Psoas muscle (tissue), 8 donors: ENCODE results near the gene PAX8. TPM values are rescaled to one million over a fixed set of nuclear protein-coding genes. Genes with fewer than 3 reads are reported as not detected.

Experiments used
- ATAC-seq, 4 donors: fragments of 200-7000 bp; cut with Tn5 transposase; one replicate each; pipeline ENCODE4 v1.9.1; 2020; ENCODE audit warnings: moderate library complexity in 3 of 4, mild to moderate bottlenecking in 2 of 4
- DNase-seq, 2 donors: peaks; one replicate each; pipeline ENCODE4 v3.0.0-alpha.2; 2020
- H3K27ac ChIP-seq: fragments of 200-600 bp; one replicate; pipeline ENCODE4 v1.8.0; 2022
- H3K27me3 ChIP-seq, 3 donors: fragments of 200-600 bp in 1 of 3; one replicate each; pipeline versions ENCODE4 v1.6.1 to v1.8.0; 2013 to 2022; ENCODE audit warnings: low read length in 2 of 3, mild to moderate bottlenecking in 2 of 3, moderate library complexity in 1 of 3; ENCODE audit not compliant: insufficient read depth in 3 of 3
- H3K36me3 ChIP-seq, 2 donors: fragments of 200-600 bp in 1 of 2; one replicate each; pipeline versions ENCODE4 v1.6.1 to v1.8.0; 2013 to 2022; ENCODE audit warnings: low read depth in 1 of 2, mild to moderate bottlenecking in 1 of 2, moderate library complexity in 1 of 2; ENCODE audit not compliant: insufficient read depth in 1 of 2
- H3K4me1 ChIP-seq: fragments of 200-600 bp; one replicate; pipeline ENCODE4 v1.8.0; 2022
- H3K4me3 ChIP-seq: fragments of 200-600 bp; one replicate; pipeline ENCODE4 v1.8.0; 2022; ENCODE audit warnings: mild to moderate bottlenecking
- H3K9me3 ChIP-seq: fragments of 200-600 bp; one replicate; pipeline ENCODE4 v1.8.0; 2022
- CTCF ChIP-seq: fragments of 200-600 bp; IDR thresholded peaks from one replicate; pipeline ENCODE4 v1.8.0; 2022; ENCODE audit warnings: antibody characterized with exemption
- WGBS, 3 donors: extraction: QIAGEN DNeasy Blood & Tissue Kit; methylation state at CpG; one replicate each; pipeline versions ENCODE4 v1.1.6 to v1.1.7; 2013; 5-methylcytosine and 5-hydroxymethylcytosine counted together
- intact Hi-C, 2 donors: fragments of 100-400 bp; cut with DNase I; formaldehyde crosslinking; loops; one replicate each; pipeline versions ENCODE4 v1.11.0 to v1.14.2; 2022
- polyA plus RNA-seq, 3 donors: library from polyadenylated mRNA; stranded (reverse); fragments of 200-250 nt; gene quantifications; one replicate each; pipeline ENCODE4 v1.2.3, GENCODE V29; 2013
- total RNA-seq, 4 donors: library from RNA; stranded (reverse); fragmentation: NEBNext Ultra II Directional in 2 of 4; extraction: Animal tissue kit (Norgen Biotek cat#: 25700) in 2 of 4; gene quantifications; one replicate each; pipeline versions ENCODE4 v1.2.1 to v1.2.4, GENCODE V29; 2021 to 2023
- donor health status: healthy with polysubstance abuse.
- donor health status: DM: no; HTN: no; CAD: no; lungs with moderate emphysema.
- donor health status: Bipolar disorder and iron deficiency.
- donor health status: healthy.
- donor health status: DM: yes; HTN: yes; CAD: no.
- donor health status: DM: no; HTN: no; CAD: no.
- donor health status: DM: no; HTN: no; CAD: no.
- donor health status: DM: yes; HTN: yes; CAD: no.

The PAX8 gene
- total and polyA plus RNA-seq, 7 donors, result 0.12 to 3.1 (median 0.35) TPM; not detected in 1

- H3K27ac ChIP-seq, result no peak overlapping the region
- 31 to 47% (median 47%) methylated on average over 3 of the region's 3 CpGs for WGBS, 3 donors
Observed at GRCh38 chr2:113283704-113284284, 5.1 kb upstream of the PAX8 start.

GRCh38 chr2:113282747-113283533, 4.2 kb upstream of the PAX8 start:
- intact Hi-C loops, result no loop called here
- peak; percentile 63 to 74 (median 68) for ATAC-seq
- Histone ChIP-seq H3K27me3 (peaks cover 0 to 3% (median 0%) of the 10 kb centered on the region in 3 donors), H3K36me3 (no peaks in the 10 kb centered on the region), H3K27ac (no peak overlapping the region), H3K4me3 (no peak overlapping the region), H3K4me1 (no peaks in the 10 kb centered on the region), H3K9me3 (no peaks in the 10 kb centered on the region)
- peak; percentile 15 for TF ChIP-seq CTCF
- peak; percentile 48 to 74 for DNase-seq
- WGBS, 3 donors, result 29 to 51% (median 35%) methylated on average over 12 of the region's 12 CpGs

More at GRCh38 chr2:113283704-113284284, 5.1 kb upstream of the PAX8 start:
- TF ChIP-seq CTCF, result no peak
- no peaks in the 10 kb centered on the region for H3K4me1 ChIP-seq
- no peaks in the 10 kb centered on the region for H3K27me3 ChIP-seq
- intact Hi-C loops, result no loop called here
- H3K4me3 ChIP-seq, result no peak overlapping the region
- peak; percentile 75 to 87 (median 82) for ATAC-seq
- H3K36me3 ChIP-seq, result no peaks in the 10 kb centered on the region
- DNase-seq, result peak in 1 of 2 donors; percentile 49
- no peaks in the 10 kb centered on the region for H3K9me3 ChIP-seq

GRCh38 chr2:113281910-113282746, 3.4 kb upstream of the PAX8 start:
- H3K4me3 ChIP-seq, result no peak overlapping the region
- ATAC-seq (no peak), DNase-seq (no peak)
- WGBS, 3 donors, result 55 to 69% (median 65%) methylated on average over 12 of the region's 12 CpGs
- H3K9me3 ChIP-seq, result no peaks in the 10 kb centered on the region
- peaks cover 0 to 8% (median 7%) of the 10 kb centered on the region in 3 donors for H3K27me3 ChIP-seq
- H3K36me3 ChIP-seq, result no peaks in the 10 kb centered on the region
- no peaks in the 10 kb centered on the region for H3K4me1 ChIP-seq
- no peak for TF ChIP-seq CTCF
- no peak overlapping the region for H3K27ac ChIP-seq
- intact Hi-C loops, result no loop called here

GRCh38 chr2:113278073-113278741, 514 bp downstream of the PAX8 start:
- no peak for DNase-seq
- no peak for ATAC-seq
- intact Hi-C loops, result no loop called here
- H3K27me3 ChIP-seq, result peaks cover 0 to 39% (median 12%) of the 10 kb centered on the region in 3 donors
- no peak for TF ChIP-seq CTCF
- H3K4me1 ChIP-seq, result no peaks in the 10 kb centered on the region
- WGBS, 3 donors, result 57 to 62% (median 61%) methylated on average over 48 to 49 of the region's 49 CpGs
- no peaks in the 10 kb centered on the region for H3K9me3 ChIP-seq
- H3K36me3 ChIP-seq, result no peaks in the 10 kb centered on the region
- no peak overlapping the region for H3K4me3 ChIP-seq
- no peak overlapping the region for H3K27ac ChIP-seq
